Cardiac muscle cell (in vitro differentiated cells and primary cell): Measurements from ENCODE around the gene MEF2B. TPM values are rescaled to one million over a fixed set of nuclear protein-coding genes. Genes with fewer than 3 reads are reported as not detected.

Experiments
- DNase-seq, 2 donors: peaks; one replicate each; pipeline versions ENCODE4 v3.0.0 to v3.0.0-alpha.2; 2010 to 2017; ENCODE audit warnings: low read depth in 1 of 2, low spot score in 1 of 2
- H3K27ac ChIP-seq: fragments of 200-600 bp; sonication (generic); 2 replicates; pipeline ENCODE4 v1.5.1; 2016
- H3K27me3 ChIP-seq: fragments of 200-600 bp; sonication (generic); 2 replicates; pipeline ENCODE4 v1.6.0; 2016; ENCODE audit warnings: control low read depth
- H3K36me3 ChIP-seq: fragments of 200-600 bp; sonication (generic); 2 replicates; pipeline ENCODE4 v1.5.1; 2016; ENCODE audit warnings: control low read depth
- H3K4me1 ChIP-seq: fragments of 200-600 bp; sonication (generic); 2 replicates; pipeline ENCODE4 v1.8.1; 2017; ENCODE audit warnings: low read depth, mild to moderate bottlenecking, mixed run types
- H3K4me3 ChIP-seq: fragments of 200-600 bp; sonication (generic); 2 replicates; pipeline ENCODE4 v1.5.1; 2016; ENCODE audit warnings: mild to moderate bottlenecking
- H3K9me3 ChIP-seq: fragments of 200-600 bp; sonication (generic); 2 replicates; pipeline ENCODE4 v1.5.1; 2017; ENCODE audit warnings: low read depth, mild to moderate bottlenecking, control low read depth
- CTCF ChIP-seq: IDR thresholded peaks from 2 replicates; pipeline ENCODE4 v1.5.1; 2012; ENCODE audit warnings: low read depth, mild to moderate bottlenecking, low read length
- polyA plus RNA-seq: library from polyadenylated mRNA; unstranded; fragments of >200 nt; fragmentation: Nextera tagmentation; extraction: Ambion mirVana; gene quantifications from 2 replicates; pipeline ENCODE4 v1.2.1, GENCODE V29; 2016
- total RNA-seq: library from RNA; depleted of rRNA; stranded (reverse); fragments of >200 nt; gene quantifications from 2 replicates; pipeline ENCODE4 v1.2.3, GENCODE V29; 2016

The MEF2B gene
- total and polyA plus RNA-seq, 2 experiments from 2014 or later: 1.2 TPM; not detected in 1

GRCh38 chr19:19202707-19203011 is 32.6 kb upstream of the MEF2B start:
- no peaks in the 10 kb centered on the region for H3K4me1 ChIP-seq
- peak overlapping the region; percentile 44 for H3K4me3 ChIP-seq
- no peak for TF ChIP-seq CTCF
- no peaks in the 10 kb centered on the region for H3K9me3 ChIP-seq
- H3K27me3 ChIP-seq: no peaks in the 10 kb centered on the region
- H3K27ac ChIP-seq: no peak overlapping the region
- no peak for DNase-seq
- H3K36me3 ChIP-seq: peaks cover 4% of the 10 kb centered on the region

GRCh38 chr19:19201697-19202630 is 31.9 kb upstream of the MEF2B start:
- no peak overlapping the region for H3K4me3 ChIP-seq
- DNase-seq: no peak
- H3K4me1 ChIP-seq: no peaks in the 10 kb centered on the region
- H3K27me3 ChIP-seq: no peaks in the 10 kb centered on the region
- no peak for TF ChIP-seq CTCF
- H3K27ac ChIP-seq: no peak overlapping the region
- peaks cover 6% of the 10 kb centered on the region for H3K36me3 ChIP-seq
- no peaks in the 10 kb centered on the region for H3K9me3 ChIP-seq

GRCh38 chr19:19193926-19194325 is 23.9 kb upstream of the MEF2B start:
- no peaks in the 10 kb centered on the region for H3K9me3 ChIP-seq

GRCh38 chr19:19192910-19193423 is 22.9 kb upstream of the MEF2B start:
- TF ChIP-seq CTCF: no peak
- DNase-seq: peak in 1 of 2 donors; percentile 15
- Histone ChIP-seq H3K9me3 (no peaks in the 10 kb centered on the region), H3K4me1 (peaks cover 2% of the 10 kb centered on the region), H3K36me3 (peaks cover 5% of the 10 kb centered on the region), H3K27me3 (no peaks in the 10 kb centered on the region), H3K27ac (peak overlapping the region; percentile 53), H3K4me3 (peak overlapping the region; percentile 92)

More at GRCh38 chr19:19193926-19194325, 23.9 kb upstream of the MEF2B start:
- Histone ChIP-seq H3K36me3 (peaks cover 5% of the 10 kb centered on the region), H3K4me3 (no peak overlapping the region), H3K4me1 (peaks cover 2% of the 10 kb centered on the region), H3K27ac (no peak overlapping the region), H3K27me3 (no peaks in the 10 kb centered on the region)
- DNase-seq: no peak
- no peak for TF ChIP-seq CTCF

GRCh38 chr19:19192078-19192882 is 22.2 kb upstream of the MEF2B start, which contains the start of the genes BORCS8 and RFXANK:
BORCS8 (minus strand) TSS chr19:19192152; CDS start chr19:19192117, 35 bp downstream.
RFXANK (plus strand) TSS chr19:19192258; CDS start chr19:19193947, 1,689 bp downstream.
- peak within 1 kb of the TSS; percentile 97 for H3K27ac ChIP-seq
- H3K4me3 ChIP-seq: peak within 1 kb of the TSS; percentile 92
- H3K27me3 ChIP-seq: no peaks in the 10 kb centered on the region
- no peaks in the 10 kb centered on the region for H3K9me3 ChIP-seq
- peak; percentile 99 to 100 for DNase-seq
- H3K4me1 ChIP-seq: peaks cover 2% of the 10 kb centered on the region
- peaks cover 5% of the 10 kb centered on the region for H3K36me3 ChIP-seq
- no peak for TF ChIP-seq CTCF
